SU-DHL-6 (cell line): ENCODE data around the gene HK2.

Source experiments
- EZH2phosphoT487 ChIP-seq: fragments of 200-600 bp; sonication (generic), shearing (Covaris generic); conservative IDR thresholded peaks from 2 replicates; pipeline ENCODE4 v1.6.1; 2018; ENCODE audit warnings: mild to moderate bottlenecking, antibody characterized with exemption, low read length, moderate library complexity, mixed read lengths
- TF ChIP-seq, protein P1 (sequence below): fragments of 200-600 bp; sonication (generic); IDR thresholded peaks from one replicate; pipeline ENCODE4 v1.5.1; 2017; ENCODE audit warnings: antibody characterized with exemption, mild to moderate bottlenecking, low read length, moderate library complexity; ENCODE audit not compliant: insufficient read depth, poor library complexity, severe bottlenecking

DNA sequence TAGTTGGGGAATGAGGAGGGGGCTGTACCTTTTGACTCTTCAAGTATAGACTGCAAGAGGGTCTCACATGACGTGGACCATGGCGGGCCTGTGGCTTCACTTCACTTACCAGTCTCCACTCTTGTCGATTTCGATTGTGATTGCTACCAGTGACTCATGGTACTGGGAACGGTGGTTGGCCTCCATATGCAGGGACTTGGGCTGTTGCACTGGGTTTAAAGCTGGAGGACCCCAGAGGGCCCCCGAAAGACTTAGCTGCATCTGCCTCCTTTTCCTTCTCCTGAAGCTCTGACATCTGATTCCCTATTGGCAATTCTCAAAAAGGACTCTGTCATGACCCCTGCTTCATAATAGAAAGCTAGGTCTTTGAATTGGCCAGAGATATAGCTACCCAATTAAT lies 43.4 kb downstream of the HK2 start:
- TF ChIP-seq, protein P1, sequence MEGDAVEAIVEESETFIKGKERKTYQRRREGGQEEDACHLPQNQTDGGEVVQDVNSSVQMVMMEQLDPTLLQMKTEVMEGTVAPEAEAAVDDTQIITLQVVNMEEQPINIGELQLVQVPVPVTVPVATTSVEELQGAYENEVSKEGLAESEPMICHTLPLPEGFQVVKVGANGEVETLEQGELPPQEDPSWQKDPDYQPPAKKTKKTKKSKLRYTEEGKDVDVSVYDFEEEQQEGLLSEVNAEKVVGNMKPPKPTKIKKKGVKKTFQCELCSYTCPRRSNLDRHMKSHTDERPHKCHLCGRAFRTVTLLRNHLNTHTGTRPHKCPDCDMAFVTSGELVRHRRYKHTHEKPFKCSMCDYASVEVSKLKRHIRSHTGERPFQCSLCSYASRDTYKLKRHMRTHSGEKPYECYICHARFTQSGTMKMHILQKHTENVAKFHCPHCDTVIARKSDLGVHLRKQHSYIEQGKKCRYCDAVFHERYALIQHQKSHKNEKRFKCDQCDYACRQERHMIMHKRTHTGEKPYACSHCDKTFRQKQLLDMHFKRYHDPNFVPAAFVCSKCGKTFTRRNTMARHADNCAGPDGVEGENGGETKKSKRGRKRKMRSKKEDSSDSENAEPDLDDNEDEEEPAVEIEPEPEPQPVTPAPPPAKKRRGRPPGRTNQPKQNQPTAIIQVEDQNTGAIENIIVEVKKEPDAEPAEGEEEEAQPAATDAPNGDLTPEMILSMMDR: no peak
- TF ChIP-seq EZH2phosphoT487: no peak
